ENCODE results near the gene FBN2. TPM values are rescaled to one million over a fixed set of nuclear protein-coding genes. Genes with fewer than 3 reads are reported as not detected.
A peak's percentile ranks its signal among the peaks of the same experiment; 100 is the strongest.

Gene FBN2
- total and polyA plus RNA-seq, 2 of the 4 experiments (the other 2 are of a cell fraction) = 26.7 to 69.0 TPM

DNA sequence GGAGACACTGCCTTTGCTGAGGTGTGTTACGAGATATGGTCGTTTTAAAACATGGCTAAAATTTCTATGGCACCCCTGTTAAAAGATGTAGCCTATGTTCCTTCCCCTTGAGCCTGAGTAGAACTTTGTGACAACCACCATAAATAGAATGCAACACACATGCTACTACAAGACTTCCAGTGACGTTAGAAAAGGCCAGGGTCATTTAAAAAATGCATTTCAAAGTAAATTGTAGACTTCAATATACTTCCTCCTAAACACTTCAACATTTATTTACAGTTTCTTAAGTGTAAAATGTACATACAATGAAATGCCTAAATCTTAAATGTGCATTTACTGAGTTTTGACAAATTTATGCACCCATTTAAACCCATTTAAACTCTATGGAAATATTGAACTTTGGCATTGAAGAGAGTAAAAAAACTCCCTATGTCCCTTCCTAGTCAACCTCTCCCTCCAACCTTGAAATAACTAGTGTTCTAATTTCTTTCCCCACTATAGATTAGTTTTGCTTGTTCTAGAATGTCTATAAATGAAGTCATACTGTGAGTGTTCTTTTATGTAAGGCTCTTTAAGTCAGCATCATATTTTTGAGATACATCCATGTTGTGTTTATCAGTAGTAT lies 294.0 kb downstream of the FBN2 start:
- H3K9me1 ChIP-seq (ENCODE audit: insufficient read depth, low read length) = no peaks in the 10 kb centered on the region
- TF ChIP-seq BHLHE40 (IDR thresholded peaks at IDR 0.05; ENCODE audit: low read depth, low read length) (no peak), NFE2L2 (IDR thresholded peaks at IDR 0.05; ENCODE audit: low read depth, low read length) (no peak), RFX5 (IDR thresholded peaks at IDR 0.05; ENCODE audit: low read depth, low read length) (no peak), CEBPB (IDR thresholded peaks at IDR 0.05; ENCODE audit: low read depth, low read length) (no peak), FOS (IDR thresholded peaks at IDR 0.05; ENCODE audit: low read depth, low read length) (no peak)
- H3K14ac ChIP-seq (replicated peaks; ENCODE audit: low read depth, low read length) = no peak overlapping the region
- no peaks in the 10 kb centered on the region for H3K36me3 ChIP-seq (ENCODE audit: control insufficient read depth, insufficient read depth, low read length)
- no peak for ATAC-seq (ENCODE audit: low read depth)
- H3K56ac ChIP-seq (ENCODE audit: extremely low read depth, insufficient read depth, low read length) = no peak overlapping the region
- no peak overlapping the region for H3K18ac ChIP-seq (ENCODE audit: low read depth, low read length)
- H4K91ac ChIP-seq (ENCODE audit: insufficient read depth, low read depth, low read length) = no peak overlapping the region
- no peaks in the 10 kb centered on the region for H4K20me1 ChIP-seq (ENCODE audit: insufficient read depth, low read length)
- H2BK5ac ChIP-seq (ENCODE audit: low read depth, low read length, poor library complexity, severe bottlenecking) = no peak overlapping the region
- H3K27me3 ChIP-seq (ENCODE audit: control insufficient read depth, insufficient read depth, low read length) = no peaks in the 10 kb centered on the region
- no peak overlapping the region for H2BK120ac ChIP-seq (ENCODE audit: low read depth, low read length)
- no CpG with 5 or more reads among the region's 3 CpGs for WGBS, 2 experiments (ENCODE audit: extremely low coverage in 2 of 2, insufficient read length in 1 of 2)
- POLR2A ChIA-PET (ENCODE audit: unreplicated experiment) = no interaction called here
- intact Hi-C loops (cut with micrococcal nuclease) = no loop called here
- no peak overlapping the region for H2AK5ac ChIP-seq (ENCODE audit: low read depth, low read length)
- in situ Hi-C loops (cut with MboI; ENCODE audit: low sequenced_read_pairs) = no loop called here
- H2AK9ac ChIP-seq (replicated peaks; ENCODE audit: low read depth, low read length, poor library complexity) = no peak overlapping the region
- H2BK15ac ChIP-seq (ENCODE audit: low read depth, low read length) = no peak overlapping the region
- H3K23ac ChIP-seq (ENCODE audit: low read depth, low read length) = no peak overlapping the region
- no peak overlapping the region for H3K4me2 ChIP-seq (ENCODE audit: low read depth, low read length)
- no peak overlapping the region for H4K5ac ChIP-seq (ENCODE audit: low read depth, low read length)
- H3K27ac ChIP-seq (ENCODE audit: insufficient read depth, low read length) = peak overlapping the region; percentile 13; the same call in 1 of the 2 replicates
- H2AFZ ChIP-seq (replicated peaks; ENCODE audit: low read length, poor library complexity) = no peak overlapping the region
- DNase-seq = no peak
- H3K79me1 ChIP-seq (ENCODE audit: low read depth in 1 of 2, low read length in 2 of 2) = no peaks in the 10 kb centered on the region
- no peaks in the 10 kb centered on the region for H3K9me3 ChIP-seq (ENCODE audit: control insufficient read depth, insufficient read depth, low read length)
- no peak overlapping the region for H4K8ac ChIP-seq (ENCODE audit: low read depth in 2 of 2, low read length in 2 of 2)
- no peak overlapping the region for H2BK20ac ChIP-seq (ENCODE audit: low read depth, low read length)
- CTCF ChIA-PET = no interaction called here
- H3K9ac ChIP-seq (ENCODE audit: low read depth, low read length) = no peak overlapping the region
- no peak overlapping the region for H3K4me3 ChIP-seq (ENCODE audit: insufficient read depth, low read depth, low read length)
- BruUV-seq (replicated peaks) = no TSS peak
- dilution Hi-C loops (cut with HindIII; ENCODE audit: low sequenced_read_pairs, unreplicated experiment) = no loop called here
- no peak overlapping the region for H3K4ac ChIP-seq (ENCODE audit: low read depth, low read length)
- no peaks in the 10 kb centered on the region for H3K4me1 ChIP-seq (ENCODE audit: control insufficient read depth, insufficient read depth, low read length)
